MG63 (cell line): Measurements from ENCODE around the gene ING4. TPM values are rescaled to one million over a fixed set of nuclear protein-coding genes. Genes with fewer than 3 reads are reported as not detected.

Experiments used
- DNase-seq: peaks from one replicate; pipeline ENCODE4 v3.0.0-alpha.2; 2020
- H3K27me3 ChIP-seq: fragments of 250-450 bp; sonication (Bioruptor Pico); 2 replicates; pipeline ENCODE4 v1.5.1; 2020; ENCODE audit warnings: mild to moderate bottlenecking, moderate library complexity
- H3K36me3 ChIP-seq: fragments of 250-450 bp; sonication (Bioruptor Pico); 2 replicates; pipeline ENCODE4 v1.5.1; 2020; ENCODE audit warnings: mild to moderate bottlenecking, moderate library complexity
- H3K4me3 ChIP-seq: fragments of 250-450 bp; sonication (Bioruptor Pico); 2 replicates; pipeline ENCODE4 v1.5.1; 2020; ENCODE audit warnings: mild to moderate bottlenecking, moderate library complexity
- H3K9me3 ChIP-seq: fragments of 250-450 bp; sonication (Bioruptor Pico); 2 replicates; pipeline ENCODE4 v1.5.1; 2020; ENCODE audit warnings: mild to moderate bottlenecking, moderate library complexity
- total RNA-seq: library from RNA; depleted of rRNA; stranded (reverse); fragments of >200 nt; shearing (Covaris generic); gene quantifications from 2 replicates; pipeline ENCODE4 v1.2.3, GENCODE V29; 2014; ENCODE audit warnings: low replicate concordance

Gene ING4
- total RNA-seq, 1 experiment from 2014 or later = 30.1 TPM

- Histone ChIP-seq H3K4me3 (no peak overlapping the region), H3K9me3 (no peaks in the 10 kb centered on the region), H3K36me3 (no peaks in the 10 kb centered on the region; the same call in 1 of the 2 replicates), H3K27me3 (peaks cover 8% of the 10 kb centered on the region; the same call in 1 of the 2 replicates)
- DNase-seq = no peak
Observed at GRCh38 chr12:6693832-6694355, 31.0 kb upstream of the ING4 start.

- DNase-seq = no peak
- no peak overlapping the region for H3K4me3 ChIP-seq
- H3K27me3 ChIP-seq = no peaks in the 10 kb centered on the region
- no peaks in the 10 kb centered on the region for H3K9me3 ChIP-seq
- no peaks in the 10 kb centered on the region; the same call in 1 of the 2 replicates for H3K36me3 ChIP-seq
Observed at GRCh38 chr12:6692888-6693287, 30.0 kb upstream of the ING4 start.

GRCh38 chr12:6691473-6691872 lies 28.6 kb upstream of the ING4 start:
- H3K9me3 ChIP-seq = no peaks in the 10 kb centered on the region
- H3K4me3 ChIP-seq = no peak overlapping the region
- no peak for DNase-seq
- peaks cover 7% of the 10 kb centered on the region for H3K36me3 ChIP-seq
- no peaks in the 10 kb centered on the region for H3K27me3 ChIP-seq

- Histone ChIP-seq H3K36me3 (peaks cover 23% of the 10 kb centered on the region), H3K4me3 (peak within 1 kb of the TSS; percentile 88), H3K27me3 (no peaks in the 10 kb centered on the region), H3K9me3 (no peaks in the 10 kb centered on the region)
- DNase-seq = peak; percentile 98
Observed at GRCh38 chr12:6688999-6689882, 26.3 kb upstream of the ING4 start, which contains the start of gene ZNF384. Gene ZNF384 (minus strand): TSS chr12:6689375. CDS start chr12:6679520, 9,855 bp downstream.

- Histone ChIP-seq H3K9me3 (no peaks in the 10 kb centered on the region), H3K36me3 (peaks cover 27% of the 10 kb centered on the region), H3K4me3 (peak overlapping the region; percentile 88), H3K27me3 (no peaks in the 10 kb centered on the region)
- DNase-seq = peak; percentile 39
Observed at GRCh38 chr12:6688543-6688998, 25.7 kb upstream of the ING4 start.

GRCh38 chr12:6685814-6686213 lies 22.9 kb upstream of the ING4 start:
- H3K36me3 ChIP-seq = peaks cover 33% of the 10 kb centered on the region
- H3K9me3 ChIP-seq = no peaks in the 10 kb centered on the region
- no peak overlapping the region for H3K4me3 ChIP-seq
- no peak for DNase-seq
- H3K27me3 ChIP-seq = no peaks in the 10 kb centered on the region

- Histone ChIP-seq H3K36me3 (peaks cover 40% of the 10 kb centered on the region), H3K4me3 (no peak overlapping the region), H3K27me3 (no peaks in the 10 kb centered on the region), H3K9me3 (no peaks in the 10 kb centered on the region)
- DNase-seq = no peak
Observed at GRCh38 chr12:6684609-6685008, 21.7 kb upstream of the ING4 start.

GRCh38 chr12:6676962-6677361 lies 14.0 kb upstream of the ING4 start:
- no peak for DNase-seq
- Histone ChIP-seq H3K27me3 (no peaks in the 10 kb centered on the region), H3K36me3 (peaks cover 78% of the 10 kb centered on the region), H3K4me3 (no peak overlapping the region), H3K9me3 (no peaks in the 10 kb centered on the region)

GRCh38 chr12:6672143-6672542 lies 9.2 kb upstream of the ING4 start:
- H3K9me3 ChIP-seq = no peaks in the 10 kb centered on the region
- H3K36me3 ChIP-seq = peaks cover 84% of the 10 kb centered on the region
- DNase-seq = no peak
- H3K27me3 ChIP-seq = no peaks in the 10 kb centered on the region
- no peak overlapping the region for H3K4me3 ChIP-seq

GRCh38 chr12:6667559-6668210 lies 4.8 kb upstream of the ING4 start:
- H3K9me3 ChIP-seq = no peaks in the 10 kb centered on the region
- H3K36me3 ChIP-seq = peaks cover 55% of the 10 kb centered on the region
- H3K4me3 ChIP-seq = no peak overlapping the region
- no peaks in the 10 kb centered on the region for H3K27me3 ChIP-seq
- no peak for DNase-seq

GRCh38 chr12:6666211-6666610 lies 3.3 kb upstream of the ING4 start:
- Histone ChIP-seq H3K27me3 (no peaks in the 10 kb centered on the region), H3K36me3 (peaks cover 42% of the 10 kb centered on the region), H3K9me3 (no peaks in the 10 kb centered on the region), H3K4me3 (no peak overlapping the region)
- no peak for DNase-seq

- H3K9me3 ChIP-seq = no peaks in the 10 kb centered on the region
- DNase-seq = no peak
- H3K36me3 ChIP-seq = peaks cover 29% of the 10 kb centered on the region
- H3K4me3 ChIP-seq = no peak overlapping the region
- no peaks in the 10 kb centered on the region for H3K27me3 ChIP-seq
Observed at GRCh38 chr12:6664902-6665301, 2.0 kb upstream of the ING4 start.

GRCh38 chr12:6662602-6662905 lies 365 bp downstream of the ING4 start:
- Histone ChIP-seq H3K4me3 (peak overlapping the region; percentile 81), H3K36me3 (peaks cover 12% of the 10 kb centered on the region), H3K9me3 (no peaks in the 10 kb centered on the region), H3K27me3 (no peaks in the 10 kb centered on the region)
- DNase-seq = no peak

GRCh38 chr12:6653987-6654386 lies 8.9 kb downstream of the ING4 start:
- H3K9me3 ChIP-seq = no peaks in the 10 kb centered on the region
- no peak overlapping the region for H3K4me3 ChIP-seq
- H3K36me3 ChIP-seq = peaks cover 15% of the 10 kb centered on the region
- no peak for DNase-seq
- no peaks in the 10 kb centered on the region for H3K27me3 ChIP-seq

- Histone ChIP-seq H3K9me3 (no peaks in the 10 kb centered on the region), H3K36me3 (peaks cover 15% of the 10 kb centered on the region), H3K4me3 (no peak overlapping the region), H3K27me3 (no peaks in the 10 kb centered on the region)
- no peak for DNase-seq
Observed at GRCh38 chr12:6653342-6653741, 9.6 kb downstream of the ING4 start.

GRCh38 chr12:6652391-6652790 lies 10.5 kb downstream of the ING4 start:
- no peak for DNase-seq
- H3K9me3 ChIP-seq = no peaks in the 10 kb centered on the region
- no peak overlapping the region for H3K4me3 ChIP-seq
- H3K27me3 ChIP-seq = no peaks in the 10 kb centered on the region
- H3K36me3 ChIP-seq = peaks cover 15% of the 10 kb centered on the region

- Histone ChIP-seq H3K9me3 (no peaks in the 10 kb centered on the region), H3K4me3 (no peak overlapping the region), H3K36me3 (peaks cover 8% of the 10 kb centered on the region), H3K27me3 (no peaks in the 10 kb centered on the region)
- no peak for DNase-seq
Observed at GRCh38 chr12:6650832-6651231, 12.1 kb downstream of the ING4 start.
